Muscle layer of duodenum (tissue), 2 donors: ENCODE data around the gene EZH2.

ENCODE experiments used
- H3K27ac ChIP-seq: one replicate; pipeline ENCODE4 v1.7.0; 2013; ENCODE audit warnings: mild to moderate bottlenecking, low read length
- H3K27me3 ChIP-seq: one replicate; pipeline ENCODE4 v1.7.0; 2013; ENCODE audit warnings: low read depth, mild to moderate bottlenecking, control low read depth, low read length
- H3K36me3 ChIP-seq, 2 donors: one replicate each; pipeline ENCODE4 v1.7.0; 2013; ENCODE audit warnings: low read length in 2 of 2, control low read depth in 1 of 2, mild to moderate bottlenecking in 1 of 2; ENCODE audit not compliant: insufficient read depth in 2 of 2, control insufficient read depth in 1 of 2
- H3K4me1 ChIP-seq, 2 donors: one replicate each; pipeline ENCODE4 v1.7.0; 2013; ENCODE audit warnings: low read length in 2 of 2, mild to moderate bottlenecking in 2 of 2, control low read depth in 1 of 2, moderate library complexity in 1 of 2; ENCODE audit not compliant: insufficient read depth in 2 of 2, control insufficient read depth in 1 of 2
- H3K4me3 ChIP-seq, 2 donors: one replicate each; pipeline ENCODE4 v1.7.0; 2013; ENCODE audit warnings: low read length in 2 of 2, low read depth in 1 of 2, mild to moderate bottlenecking in 1 of 2
- H3K9me3 ChIP-seq, 2 donors: one replicate each; pipeline ENCODE4 v1.7.0; 2013; ENCODE audit warnings: low read length in 2 of 2, control low read depth in 1 of 2, mild to moderate bottlenecking in 1 of 2; ENCODE audit not compliant: control insufficient read depth in 1 of 2
- donor health status: healthy.

EZH2 gene

GRCh38 chr7:148803094-148803493 is 81.0 kb downstream of the EZH2 start:
- no peaks in the 10 kb centered on the region for H3K4me1 ChIP-seq

GRCh38 chr7:148802101-148802493 is 82.0 kb downstream of the EZH2 start:
- no peak overlapping the region for H3K4me3 ChIP-seq
- no peaks in the 10 kb centered on the region for H3K9me3 ChIP-seq
- H3K4me1 ChIP-seq, result no peaks in the 10 kb centered on the region
- peaks cover 41 to 61% of the 10 kb centered on the region in 2 donors for H3K36me3 ChIP-seq
- H3K27ac ChIP-seq, result no peak overlapping the region
- H3K27me3 ChIP-seq, result no peaks in the 10 kb centered on the region

More at GRCh38 chr7:148803094-148803493, 81.0 kb downstream of the EZH2 start:
- H3K9me3 ChIP-seq, result no peaks in the 10 kb centered on the region
- no peaks in the 10 kb centered on the region for H3K27me3 ChIP-seq
- peaks cover 36 to 63% of the 10 kb centered on the region in 2 donors for H3K36me3 ChIP-seq
- no peak overlapping the region for H3K4me3 ChIP-seq
- H3K27ac ChIP-seq, result no peak overlapping the region

- Histone ChIP-seq H3K9me3 (no peaks in the 10 kb centered on the region), H3K36me3 (peaks cover 33 to 54% of the 10 kb centered on the region in 2 donors), H3K4me1 (no peaks in the 10 kb centered on the region), H3K27ac (no peak overlapping the region), H3K27me3 (no peaks in the 10 kb centered on the region), H3K4me3 (no peak overlapping the region)
Observed at GRCh38 chr7:148800677-148801076, 83.4 kb downstream of the EZH2 start.

- no peaks in the 10 kb centered on the region for H3K9me3 ChIP-seq
- H3K27ac ChIP-seq, result no peak overlapping the region
Observed at GRCh38 chr7:148799893-148800555, 84.1 kb downstream of the EZH2 start.

GRCh38 chr7:148796841-148797240 is 87.2 kb downstream of the EZH2 start:
- Histone ChIP-seq H3K27ac (no peak overlapping the region), H3K36me3 (peaks cover 56 to 81% of the 10 kb centered on the region in 2 donors), H3K9me3 (no peaks in the 10 kb centered on the region), H3K27me3 (no peaks in the 10 kb centered on the region), H3K4me1 (no peaks in the 10 kb centered on the region), H3K4me3 (no peak overlapping the region)

More at GRCh38 chr7:148799893-148800555, 84.1 kb downstream of the EZH2 start:
- H3K4me1 ChIP-seq, result no peaks in the 10 kb centered on the region
- peaks cover 33 to 60% of the 10 kb centered on the region in 2 donors for H3K36me3 ChIP-seq
- no peak overlapping the region for H3K4me3 ChIP-seq
- H3K27me3 ChIP-seq, result no peaks in the 10 kb centered on the region

GRCh38 chr7:148794476-148794875 is 89.6 kb downstream of the EZH2 start:
- no peak overlapping the region for H3K4me3 ChIP-seq
- H3K36me3 ChIP-seq, result peaks cover 59 to 83% of the 10 kb centered on the region in 2 donors
- no peaks in the 10 kb centered on the region for H3K27me3 ChIP-seq
- H3K4me1 ChIP-seq, result no peaks in the 10 kb centered on the region
- H3K27ac ChIP-seq, result no peak overlapping the region
- H3K9me3 ChIP-seq, result no peaks in the 10 kb centered on the region

GRCh38 chr7:148793590-148793989 is 90.5 kb downstream of the EZH2 start:
- Histone ChIP-seq H3K27ac (no peak overlapping the region), H3K36me3 (peaks cover 54 to 83% of the 10 kb centered on the region in 2 donors), H3K4me1 (no peaks in the 10 kb centered on the region), H3K4me3 (no peak overlapping the region), H3K9me3 (no peaks in the 10 kb centered on the region), H3K27me3 (no peaks in the 10 kb centered on the region)

- H3K9me3 ChIP-seq, result no peaks in the 10 kb centered on the region
- no peaks in the 10 kb centered on the region for H3K27me3 ChIP-seq
- H3K27ac ChIP-seq, result no peak overlapping the region
- H3K36me3 ChIP-seq, result peaks cover 60 to 87% of the 10 kb centered on the region in 2 donors
- H3K4me3 ChIP-seq, result no peak overlapping the region
- no peaks in the 10 kb centered on the region for H3K4me1 ChIP-seq
Observed at GRCh38 chr7:148791546-148791945, 92.5 kb downstream of the EZH2 start.

- Histone ChIP-seq H3K36me3 (peaks cover 62 to 92% of the 10 kb centered on the region in 2 donors), H3K27ac (no peak overlapping the region)
Observed at GRCh38 chr7:148790850-148791249, 93.2 kb downstream of the EZH2 start.

GRCh38 chr7:148790131-148790726 is 93.9 kb downstream of the EZH2 start:
- no peak overlapping the region for H3K27ac ChIP-seq
- H3K9me3 ChIP-seq, result no peaks in the 10 kb centered on the region
- peaks cover 66 to 92% of the 10 kb centered on the region in 2 donors for H3K36me3 ChIP-seq
- H3K4me1 ChIP-seq, result no peaks in the 10 kb centered on the region
- H3K4me3 ChIP-seq, result no peak overlapping the region
- no peaks in the 10 kb centered on the region for H3K27me3 ChIP-seq

More at GRCh38 chr7:148790850-148791249, 93.2 kb downstream of the EZH2 start:
- no peak overlapping the region for H3K4me3 ChIP-seq
- no peaks in the 10 kb centered on the region for H3K27me3 ChIP-seq
- H3K9me3 ChIP-seq, result no peaks in the 10 kb centered on the region
- H3K4me1 ChIP-seq, result no peaks in the 10 kb centered on the region

- Histone ChIP-seq H3K36me3 (peaks cover 63 to 84% of the 10 kb centered on the region in 2 donors), H3K4me1 (no peaks in the 10 kb centered on the region)
Observed at GRCh38 chr7:148789220-148789619, 94.9 kb downstream of the EZH2 start.

More at GRCh38 chr7:148789220-148789619, 94.9 kb downstream of the EZH2 start:
- Histone ChIP-seq H3K9me3 (no peaks in the 10 kb centered on the region), H3K27me3 (no peaks in the 10 kb centered on the region), H3K27ac (no peak overlapping the region), H3K4me3 (no peak overlapping the region)
